ENCODE results near the gene PCDHGB4. TPM values are rescaled to one million over a fixed set of nuclear protein-coding genes. Genes with fewer than 3 reads are reported as not detected.

Gene PCDHGB4
- total and polyA plus RNA-seq, 2 of the 8 experiments (the other 6 are each of a cell fraction or from before 2014, with no cell fraction given): 8.0 to 9.1 TPM

DNA sequence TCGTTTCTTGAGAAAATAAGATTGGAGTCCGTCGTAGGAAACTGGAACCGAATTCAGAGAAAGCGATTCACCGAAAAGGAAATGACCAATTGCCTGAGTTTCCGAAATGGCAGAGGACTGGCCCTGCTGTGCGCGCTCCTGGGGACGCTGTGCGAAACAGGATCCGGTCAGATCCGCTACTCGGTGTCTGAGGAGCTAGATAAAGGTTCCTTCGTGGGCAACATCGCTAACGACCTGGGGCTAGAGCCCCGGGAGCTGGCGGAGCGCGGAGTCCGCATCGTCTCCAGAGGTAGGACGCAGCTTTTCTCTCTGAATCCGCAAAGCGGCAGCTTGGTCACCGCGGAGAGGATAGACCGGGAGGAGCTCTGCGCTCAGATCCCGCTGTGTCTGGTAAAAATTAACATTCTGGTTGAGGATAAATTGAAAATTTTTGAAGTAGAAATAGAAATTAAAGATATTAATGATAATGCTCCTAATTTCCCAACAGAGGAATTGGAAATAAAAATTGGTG is 43.5 kb upstream of the PCDHGB4 start:
- Histone ChIP-seq H3K79me1 (ENCODE audit: low read depth, low read length) (no peaks in the 10 kb centered on the region), H2BK120ac (replicated peaks; ENCODE audit: low read depth, low read length) (no peak overlapping the region), H3K4me1 (replicated peaks in 1 of 4; ENCODE audit: control insufficient read depth in 3 of 4, insufficient read depth in 4 of 4, low read length in 3 of 4) (no peaks in the 10 kb centered on the region), H4K91ac (replicated peaks; ENCODE audit: insufficient read length, low read length) (no peak overlapping the region), H2BK20ac (ENCODE audit: low read length) (no peak overlapping the region), H2BK5ac (ENCODE audit: low read depth, low read length) (no peak overlapping the region), H3K9ac (replicated peaks in 1 of 4; ENCODE audit: extremely low read depth in 1 of 4, low read depth in 3 of 4, low read length in 3 of 4) (no peak overlapping the region), H3K9me3 (ENCODE audit: insufficient read depth in 2 of 2, low read depth in 1 of 2, low read length in 1 of 2) (peaks cover 30 to 41% of the 10 kb centered on the region in 2 experiments; a peak in 3 of 4 replicates), H3K36me3 (ENCODE audit: control insufficient read depth in 2 of 4, insufficient read depth in 4 of 4, low read length in 3 of 4) (no peaks in the 10 kb centered on the region; a peak in 2 of 8 replicates), H3K4me2 (ENCODE audit: insufficient read depth in 1 of 2, low read depth in 2 of 2, low read length in 2 of 2) (no peak overlapping the region), H2AFZ (ENCODE audit: low read length) (peak overlapping the region; percentile 11; the same call in 1 of the 2 replicates), H3K27ac (ENCODE audit: low read depth, low read length) (no peak overlapping the region), H3K56ac (replicated peaks; ENCODE audit: insufficient read length, low read depth, low read length) (no peak overlapping the region), H4K20me1 (replicated peaks in 1 of 2; ENCODE audit: control insufficient read depth in 1 of 2, insufficient read depth in 2 of 2, low read length in 2 of 2) (no peaks in the 10 kb centered on the region), H3K4ac (replicated peaks; ENCODE audit: insufficient read length, low read depth, low read length) (no peak overlapping the region), H4K8ac (ENCODE audit: extremely low read depth, insufficient read depth, low read length) (no peak overlapping the region; the same call in 1 of the 2 replicates), H4K5ac (ENCODE audit: insufficient read length, low read depth, low read length) (no peak overlapping the region), H3K14ac (ENCODE audit: insufficient read length) (no peak overlapping the region), H2BK15ac (ENCODE audit: low read length) (no peak overlapping the region), H3K23ac (ENCODE audit: insufficient read length) (no peak overlapping the region), H2AK5ac (ENCODE audit: low read depth, low read length) (no peak overlapping the region), H3K18ac (ENCODE audit: extremely low read depth, low read length) (no peak overlapping the region), H3K79me2 (ENCODE audit: control insufficient read depth in 1 of 2, insufficient read depth in 2 of 2, low read length in 2 of 2) (no peaks in the 10 kb centered on the region), H3K23me2 (ENCODE audit: low read depth, low read length) (no peaks in the 10 kb centered on the region), H3K27me3 (replicated peaks in 1 of 4; ENCODE audit: control insufficient read depth in 3 of 4, extremely low read depth in 1 of 4, insufficient read depth in 3 of 4, low read length in 3 of 4) (no peaks in the 10 kb centered on the region), H3K4me3 (ENCODE audit: extremely low read depth in 1 of 4, insufficient read depth in 2 of 4, low read depth in 3 of 4, low read length in 4 of 4) (no peak overlapping the region; a peak in 1 of 8 replicates), H2BK12ac (ENCODE audit: low read depth, low read length) (no peak overlapping the region)
- no peak for FAIRE-seq
- CTCF ChIA-PET (ENCODE audit: partially characterized antibody): interaction anchor here (0.7 to 4.8 kb wide), 49 partner anchors 9 to 223 kb away, joined by 3 to 21 read pairs (median 5); partner anchors contain the start of genes PCDHB10, PCDHB14, PCDHB15 and PCDHB4
- POLR2A ChIA-PET (ENCODE audit: partially characterized antibody): interaction anchor here (1.0 kb wide), 2 partner anchors 69 to 170 kb away, joined by 3 read pairs; partner anchors contain the start of gene PCDHGA10
- no peak for DNase-seq (ENCODE audit: low read depth in 1 of 2, low spot score in 2 of 2)
- 93% methylated on average over 31 of the region's 31 CpGs; no CpG with 5 or more reads in 1 of the 2 experiments for WGBS, 2 experiments (ENCODE audit: extremely low coverage in 1 of 2, insufficient coverage in 1 of 2, insufficient read length in 1 of 2, insufficient replicate concordance in 2 of 2, low coverage in 1 of 2, low lambda C conversion rate in 2 of 2, missing lambda C conversion rate in 1 of 2)
- no peak for TF ChIP-seq BCL11A (IDR thresholded peaks at IDR 0.05; ENCODE audit: low read depth in 2 of 2, low read length in 2 of 2)
- no peak for TF ChIP-seq POLR2A (IDR thresholded peaks at IDR 0.05; ENCODE audit: control extremely low read depth in 1 of 2, low read depth in 2 of 2, low read length in 2 of 2)
- no peak for TF ChIP-seq EGR1 (IDR thresholded peaks at IDR 0.05; ENCODE audit: borderline replicate concordance, low read depth, low read length)
- TF ChIP-seq NANOG (IDR thresholded peaks at IDR 0.05; ENCODE audit: insufficient read depth, low read depth, low read length, poor library complexity, severe bottlenecking): no peak
- TF ChIP-seq SIN3A (conservative IDR thresholded peaks at IDR 0.05 in 1 of 2, IDR thresholded peaks at IDR 0.05 in 1 of 2; ENCODE audit: low read depth in 1 of 2, low read length in 2 of 2): no peak
- no peak for TF ChIP-seq SIRT6 (IDR thresholded peaks at IDR 0.05; ENCODE audit: low read length)
- no peak for TF ChIP-seq JUND (IDR thresholded peaks at IDR 0.05; ENCODE audit: low read length)
- no peak for TF ChIP-seq TAF1 (IDR thresholded peaks at IDR 0.05; ENCODE audit: low read depth, low read length)
- TF ChIP-seq CEBPB (IDR thresholded peaks at IDR 0.05; ENCODE audit: low read depth, low read length): no peak
- TF ChIP-seq KDM1A (IDR thresholded peaks at IDR 0.05; ENCODE audit: borderline replicate concordance, low read length): no peak
- TF ChIP-seq CHD2 (IDR thresholded peaks at IDR 0.05; ENCODE audit: low read length): no peak
- no peak for TF ChIP-seq CTCF (IDR thresholded peaks at IDR 0.05; ENCODE audit: control extremely low read depth in 1 of 3, insufficient read depth in 1 of 3, low read depth in 1 of 3, low read length in 3 of 3)

Measured in H1 (cell line).